ENCODE results near the gene MAPKAP1. TPM values are rescaled to one million over a fixed set of nuclear protein-coding genes. Genes with fewer than 3 reads are reported as not detected.

Gene MAPKAP1
- polyA plus RNA-seq, 3 donors: 39.9 to 57.5 (median 44.1) TPM

DNA sequence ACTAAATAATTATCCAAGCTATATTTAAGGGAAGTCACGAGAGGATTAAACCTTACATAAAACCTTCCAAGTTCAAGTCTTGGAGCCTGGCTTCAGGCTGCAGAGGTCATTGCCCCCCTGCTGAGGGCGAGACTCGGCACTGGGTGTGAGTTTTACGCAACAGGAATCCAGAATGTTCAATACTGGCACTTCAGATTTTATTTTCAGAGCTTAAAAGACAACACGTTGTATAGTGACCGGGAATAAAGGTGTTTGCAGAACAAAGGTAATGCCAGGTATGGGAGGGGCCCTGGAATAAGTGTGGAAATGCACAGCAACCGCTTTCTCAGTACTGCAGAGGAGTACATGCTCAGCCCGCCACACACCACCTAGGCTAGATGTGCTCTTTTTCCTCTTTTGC, 238.4 kb downstream of the MAPKAP1 start:
- Histone ChIP-seq H3K36me3 (replicated peaks in 1 of 2; ENCODE audit: control insufficient read depth in 1 of 2, insufficient read depth in 2 of 2, low read length in 2 of 2) (peaks cover 36 to 69% of the 10 kb centered on the region in 2 donors), H3K79me2 (ENCODE audit: insufficient read depth, low read length) (no peaks in the 10 kb centered on the region), H3K4me3 (replicated peaks in 1 of 3; ENCODE audit: low read depth in 2 of 3, low read length in 3 of 3) (no peak overlapping the region), H3K4me1 (ENCODE audit: control insufficient read depth in 1 of 2, insufficient read depth in 2 of 2, low read length in 2 of 2) (no peaks in the 10 kb centered on the region), H3K9me3 (replicated peaks in 1 of 2; ENCODE audit: control insufficient read depth in 1 of 2, insufficient read depth in 1 of 2, low read length in 2 of 2) (no peaks in the 10 kb centered on the region), H3K27ac (ENCODE audit: low read depth in 1 of 2, low read length in 2 of 2) (no peak overlapping the region), H3K27me3 (ENCODE audit: control insufficient read depth in 2 of 2, insufficient read depth in 2 of 2, low read length in 2 of 2) (no peaks in the 10 kb centered on the region), H3K4me2 (replicated peaks; ENCODE audit: extremely low read depth, low read length, poor library complexity, severe bottlenecking) (no peak overlapping the region), H4K20me1 (ENCODE audit: insufficient read depth, low read length) (no peaks in the 10 kb centered on the region), H2AFZ (ENCODE audit: insufficient read depth, low read depth, low read length, poor library complexity, severe bottlenecking) (no peak overlapping the region), H3K9ac (ENCODE audit: insufficient read depth, low read length, poor library complexity, severe bottlenecking) (no peak overlapping the region)
- intact Hi-C loops (cut with micrococcal nuclease): no loop called here
- H3K27me3 Mint-ChIP-seq (ENCODE audit: low read depth in 3 of 3): no peaks in the 10 kb centered on the region
- H3K4me1 Mint-ChIP-seq: no peaks in the 10 kb centered on the region
- no peaks in the 10 kb centered on the region for H3K9me3 Mint-ChIP-seq
- no peak for DNase-seq
- H3K4me3 Mint-ChIP-seq: no peak overlapping the region
- 89% methylated on average over 7 of the region's 8 CpGs for WGBS (ENCODE audit: insufficient coverage)
- peak overlapping the region in 1 of 7 donors; percentile 12 for H3K27ac Mint-ChIP-seq
- H3K36me3 Mint-ChIP-seq: peaks cover 21 to 29% of the 10 kb centered on the region in 2 donors
- TF ChIP-seq, protein P1, sequence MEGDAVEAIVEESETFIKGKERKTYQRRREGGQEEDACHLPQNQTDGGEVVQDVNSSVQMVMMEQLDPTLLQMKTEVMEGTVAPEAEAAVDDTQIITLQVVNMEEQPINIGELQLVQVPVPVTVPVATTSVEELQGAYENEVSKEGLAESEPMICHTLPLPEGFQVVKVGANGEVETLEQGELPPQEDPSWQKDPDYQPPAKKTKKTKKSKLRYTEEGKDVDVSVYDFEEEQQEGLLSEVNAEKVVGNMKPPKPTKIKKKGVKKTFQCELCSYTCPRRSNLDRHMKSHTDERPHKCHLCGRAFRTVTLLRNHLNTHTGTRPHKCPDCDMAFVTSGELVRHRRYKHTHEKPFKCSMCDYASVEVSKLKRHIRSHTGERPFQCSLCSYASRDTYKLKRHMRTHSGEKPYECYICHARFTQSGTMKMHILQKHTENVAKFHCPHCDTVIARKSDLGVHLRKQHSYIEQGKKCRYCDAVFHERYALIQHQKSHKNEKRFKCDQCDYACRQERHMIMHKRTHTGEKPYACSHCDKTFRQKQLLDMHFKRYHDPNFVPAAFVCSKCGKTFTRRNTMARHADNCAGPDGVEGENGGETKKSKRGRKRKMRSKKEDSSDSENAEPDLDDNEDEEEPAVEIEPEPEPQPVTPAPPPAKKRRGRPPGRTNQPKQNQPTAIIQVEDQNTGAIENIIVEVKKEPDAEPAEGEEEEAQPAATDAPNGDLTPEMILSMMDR (IDR thresholded peaks at IDR 0.05): no peak

DNA sequence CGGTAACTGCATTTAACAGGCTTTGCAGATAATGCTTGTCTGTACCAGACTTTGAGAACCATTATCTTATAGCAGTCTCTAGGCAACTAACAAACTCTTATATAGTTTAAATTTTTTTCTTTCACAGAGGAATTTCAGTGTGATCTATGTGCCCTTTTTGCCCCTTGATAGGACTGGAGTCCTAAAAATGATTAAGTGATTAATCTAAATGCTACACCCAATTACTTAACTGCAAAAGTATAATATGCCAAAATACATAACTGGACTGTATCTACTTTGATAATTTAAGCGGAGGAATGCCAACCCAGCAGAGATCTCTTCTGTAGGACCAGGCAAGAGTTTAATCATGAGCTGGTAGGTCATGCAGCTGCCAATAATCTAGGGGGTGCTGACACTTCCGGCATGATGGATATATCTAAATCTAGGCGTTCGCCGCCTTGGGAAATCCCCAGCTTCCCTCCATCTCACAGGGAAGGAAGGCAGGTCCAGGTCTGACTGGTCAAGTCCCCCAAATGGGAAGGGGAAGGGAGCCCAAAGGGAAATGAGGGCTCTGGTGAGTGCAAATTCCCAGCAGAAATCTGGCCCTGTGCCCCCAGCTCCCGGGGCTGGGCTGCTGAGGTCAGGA, 239.8 kb downstream of the MAPKAP1 start:
- no peaks in the 10 kb centered on the region for H3K4me1 Mint-ChIP-seq
- no peaks in the 10 kb centered on the region for H3K9me3 ChIP-seq (replicated peaks in 1 of 2; ENCODE audit: control insufficient read depth in 1 of 2, insufficient read depth in 1 of 2, low read length in 2 of 2)
- no peaks in the 10 kb centered on the region for H4K20me1 ChIP-seq (ENCODE audit: insufficient read depth, low read length)
- no peaks in the 10 kb centered on the region for H3K9me3 Mint-ChIP-seq
- peaks cover 26 to 27% of the 10 kb centered on the region in 2 donors for H3K36me3 Mint-ChIP-seq
- H3K4me3 ChIP-seq (replicated peaks in 1 of 3; ENCODE audit: low read depth in 2 of 3, low read length in 3 of 3): no peak overlapping the region
- no peak for DNase-seq
- intact Hi-C loops (cut with micrococcal nuclease): no loop called here
- no peak overlapping the region for H3K27ac ChIP-seq (ENCODE audit: low read depth in 1 of 2, low read length in 2 of 2)
- H2AFZ ChIP-seq (ENCODE audit: insufficient read depth, low read depth, low read length, poor library complexity, severe bottlenecking): no peak overlapping the region
- WGBS (ENCODE audit: insufficient coverage): 100% methylated on average over 1 of the region's 7 CpGs
- no peaks in the 10 kb centered on the region for H3K4me1 ChIP-seq (ENCODE audit: control insufficient read depth in 1 of 2, insufficient read depth in 2 of 2, low read length in 2 of 2)
- H3K27me3 ChIP-seq (ENCODE audit: control insufficient read depth in 2 of 2, insufficient read depth in 2 of 2, low read length in 2 of 2): no peaks in the 10 kb centered on the region
- H3K36me3 ChIP-seq (replicated peaks in 1 of 2; ENCODE audit: control insufficient read depth in 1 of 2, insufficient read depth in 2 of 2, low read length in 2 of 2): peaks cover 34 to 81% of the 10 kb centered on the region in 2 donors
- H3K27me3 Mint-ChIP-seq (ENCODE audit: low read depth in 3 of 3): no peaks in the 10 kb centered on the region
- H3K4me2 ChIP-seq (replicated peaks; ENCODE audit: extremely low read depth, low read length, poor library complexity, severe bottlenecking): no peak overlapping the region
- no peaks in the 10 kb centered on the region for H3K79me2 ChIP-seq (ENCODE audit: insufficient read depth, low read length)
- no peak overlapping the region for H3K9ac ChIP-seq (ENCODE audit: insufficient read depth, low read length, poor library complexity, severe bottlenecking)
- no peak overlapping the region for H3K27ac Mint-ChIP-seq
- TF ChIP-seq, protein P1 (IDR thresholded peaks at IDR 0.05): no peak
- no peak overlapping the region for H3K4me3 Mint-ChIP-seq
